Esophagus muscularis mucosa (tissue), 4 donors: Measurements from ENCODE around the gene ACSL5. TPM values are rescaled to one million over a fixed set of nuclear protein-coding genes. Genes with fewer than 3 reads are reported as not detected.

ENCODE experiments used
- DNase-seq: peaks from one replicate; pipeline ENCODE4 v3.0.0-alpha.2; 2017; ENCODE audit errors: extremely low spot score
- H3K27ac ChIP-seq, 4 donors: fragments of 200-600 bp; sonication (generic); replicated peaks in 1 of 4; 1 replicate in 3 of 4; 2 replicates in 1 of 4; pipeline ENCODE4 v1.5.1; 2016 to 2019; ENCODE audit warnings: mild to moderate bottlenecking in 1 of 4
- H3K27me3 ChIP-seq, 4 donors: fragments of 200-600 bp; sonication (generic); one replicate each; pipeline versions ENCODE4 v1.5.1 to v1.6.0; 2016 to 2019
- H3K36me3 ChIP-seq, 4 donors: fragments of 200-600 bp; sonication (generic); one replicate each; pipeline ENCODE4 v1.5.1; 2016 to 2019
- H3K4me1 ChIP-seq, 4 donors: fragments of 200-600 bp; sonication (generic); one replicate each; pipeline ENCODE4 v1.5.1; 2016 to 2019
- H3K4me3 ChIP-seq, 4 donors: fragments of 200-600 bp; sonication (generic); 1 replicate in 2 of 4; 2 replicates in 2 of 4; pipeline ENCODE4 v1.5.1; 2016 to 2019; ENCODE audit warnings: mild to moderate bottlenecking in 4 of 4, moderate library complexity in 1 of 4
- H3K9me3 ChIP-seq, 4 donors: fragments of 200-600 bp; sonication (generic); 1 replicate in 3 of 4; 2 replicates in 1 of 4; pipeline ENCODE4 v1.5.1; 2016 to 2019
- CTCF ChIP-seq, 3 experiments: fragments of 200-600 bp in 2 of 3; fragments of 450-650 bp in 1 of 3; sonication (generic) in 2 of 3; IDR thresholded peaks; one replicate each; pipeline ENCODE4 v1.5.1; 2017 to 2019; ENCODE audit warnings: antibody characterized with exemption in 3 of 3, mild to moderate bottlenecking in 2 of 3, moderate library complexity in 1 of 3
- EP300 ChIP-seq: sonication (generic); formaldehyde crosslinking; IDR thresholded peaks from one replicate; pipeline ENCODE4 v1.6.1; 2017; ENCODE audit warnings: antibody characterized with exemption
- POLR2A ChIP-seq: fragments of 450-650 bp; IDR thresholded peaks from one replicate; pipeline ENCODE4 v1.6.1; 2017; ENCODE audit warnings: antibody characterized with exemption, moderate library complexity, mild to moderate bottlenecking, low read depth
- POLR2AphosphoS5 ChIP-seq, 2 donors: sonication (generic); formaldehyde crosslinking; IDR thresholded peaks; one replicate each; pipeline ENCODE4 v1.6.1; 2017; ENCODE audit warnings: antibody characterized with exemption in 2 of 2
- WGBS: methylation state at CpG from one replicate; pipeline ENCODE4 v1.1.5; 2018; 5-methylcytosine and 5-hydroxymethylcytosine counted together
- intact Hi-C: fragments of 100-400 bp; cut with DNase I; formaldehyde crosslinking; loops from one replicate; pipeline ENCODE4 v1.15.1; 2023
- total RNA-seq, 4 donors: library from RNA; depleted of rRNA; stranded (reverse); fragments of >200 nt; gene quantifications; one replicate each; pipeline versions ENCODE4 v1.1.0 to v1.2.1, GENCODE V29; 2016

The ACSL5 gene
- total RNA-seq, 4 donors from 2014 or later, result 6.2 to 11.2 (median 10.8) TPM

GRCh38 chr10:112446055-112446854 is 72.3 kb downstream of the ACSL5 start:
- DNase-seq, result no peak
- intact Hi-C loops, result loop anchor here (10.0 kb wide), 1 partner anchor 261 kb away; the partner anchor contains the start of gene GPAM
- WGBS, result 5% methylated on average over 20 of the region's 20 CpGs
- Histone ChIP-seq H3K9me3 (no peaks in the 10 kb centered on the region), H3K4me1 (peaks cover 22 to 41% (median 34%) of the 10 kb centered on the region in 4 donors), H3K36me3 (peaks cover 4 to 44% (median 22%) of the 10 kb centered on the region in 4 donors), H3K27ac (peak overlapping the region; percentile 86 to 90 (median 88)), H3K4me3 (peak overlapping the region; percentile 65 to 91 (median 88)), H3K27me3 (no peaks in the 10 kb centered on the region)
- TF ChIP-seq EP300, result no peak
- no peak for TF ChIP-seq POLR2A
- TF ChIP-seq POLR2AphosphoS5 (IDR thresholded peaks at IDR 0.05), result no peak
- TF ChIP-seq CTCF (IDR thresholded peaks at IDR 0.05), result no peak

- H3K4me1 ChIP-seq, result peaks cover 22 to 41% (median 34%) of the 10 kb centered on the region in 4 donors
- H3K27me3 ChIP-seq, result no peaks in the 10 kb centered on the region
- H3K9me3 ChIP-seq, result no peaks in the 10 kb centered on the region
- peak; percentile 93 for DNase-seq
- intact Hi-C loops, result loop anchor here (10.0 kb wide), 1 partner anchor 262 kb away; the partner anchor contains the start of gene GPAM
- H3K27ac ChIP-seq, result peak within 1 kb of the TSS; percentile 86 to 90 (median 88)
- peak within 1 kb of the TSS; percentile 65 to 91 (median 88) for H3K4me3 ChIP-seq
- 0% methylated on average over 36 of the region's 59 CpGs for WGBS
- H3K36me3 ChIP-seq, result peaks cover 0 to 36% (median 18%) of the 10 kb centered on the region in 4 donors
- peak; percentile 61 to 87 for TF ChIP-seq POLR2AphosphoS5 (IDR thresholded peaks at IDR 0.05)
- TF ChIP-seq EP300, result no peak
- TF ChIP-seq POLR2A, result no peak
- TF ChIP-seq CTCF (IDR thresholded peaks at IDR 0.05), result peak in 2 of 3 experiments; percentile 10 to 23
Observed at GRCh38 chr10:112446855-112447619, 73.1 kb downstream of the ACSL5 start, which contains the start of the genes VTI1A and ZDHHC6. VTI1A (plus strand) TSS chr10:112447215; CDS start chr10:112447374, 159 bp downstream. ZDHHC6 (minus strand) TSS chr10:112446914; CDS start chr10:112445436, 1,478 bp downstream.

- DNase-seq, result no peak
- intact Hi-C loops, result loop anchor here (10.0 kb wide), 1 partner anchor 263 kb away; the partner anchor contains the start of gene GPAM
- TF ChIP-seq POLR2AphosphoS5 (IDR thresholded peaks at IDR 0.05), result no peak
- no peak for TF ChIP-seq CTCF (IDR thresholded peaks at IDR 0.05)
- no peak for TF ChIP-seq EP300
- no peak for TF ChIP-seq POLR2A
- H3K27me3 ChIP-seq, result no peaks in the 10 kb centered on the region
- no peaks in the 10 kb centered on the region for H3K9me3 ChIP-seq
- 4% methylated on average over 10 of the region's 10 CpGs for WGBS
- peaks cover 22 to 41% (median 34%) of the 10 kb centered on the region in 4 donors for H3K4me1 ChIP-seq
- H3K36me3 ChIP-seq, result peaks cover 0 to 31% (median 15%) of the 10 kb centered on the region in 4 donors
- peak overlapping the region; percentile 86 to 90 (median 88) for H3K27ac ChIP-seq
- peak overlapping the region; percentile 65 to 91 (median 88) for H3K4me3 ChIP-seq
Observed at GRCh38 chr10:112447620-112447928, 73.7 kb downstream of the ACSL5 start.

- WGBS, result 74% methylated on average over 4 of the region's 4 CpGs
- no peak overlapping the region for H3K27ac ChIP-seq
- H3K4me1 ChIP-seq, result peaks cover 22 to 39% (median 34%) of the 10 kb centered on the region in 4 donors
- intact Hi-C loops, result loop anchor here (10.0 kb wide), 1 partner anchor 264 kb away; the partner anchor contains the start of gene GPAM
- H3K9me3 ChIP-seq, result no peaks in the 10 kb centered on the region
- no peaks in the 10 kb centered on the region for H3K27me3 ChIP-seq
- H3K4me3 ChIP-seq, result no peak overlapping the region
- DNase-seq, result no peak
- TF ChIP-seq CTCF (IDR thresholded peaks at IDR 0.05) (no peak), EP300 (no peak), POLR2AphosphoS5 (IDR thresholded peaks at IDR 0.05) (no peak), POLR2A (no peak)
- peaks cover 0 to 18% (median 9%) of the 10 kb centered on the region in 4 donors for H3K36me3 ChIP-seq
Observed at GRCh38 chr10:112448888-112449287, 75.0 kb downstream of the ACSL5 start.
